Body of pancreas (tissue), 4 donors: Measurements from ENCODE around the gene GET3. TPM values are rescaled to one million over a fixed set of nuclear protein-coding genes. Genes with fewer than 3 reads are reported as not detected.

Experiments used
- ATAC-seq: fragments of 150-250 bp; one replicate; pipeline ENCODE4 v1.9.1; 2016
- DNase-seq, 4 donors: peaks; one replicate each; pipeline ENCODE4 v3.0.0-alpha.2; 2019
- H3K27ac ChIP-seq, 4 donors: fragments of 200-600 bp; sonication (generic); 1 replicate in 3 of 4; 2 replicates in 1 of 4; pipeline versions ENCODE4 v1.5.1 to v1.6.1; 2016 to 2019; ENCODE audit warnings: mild to moderate bottlenecking in 1 of 4, mixed read lengths in 1 of 4, moderate library complexity in 1 of 4
- H3K27me3 ChIP-seq, 2 donors: fragments of 200-600 bp; sonication (generic); one replicate each; pipeline ENCODE4 v1.6.0; 2016; ENCODE audit warnings: mild to moderate bottlenecking in 1 of 2
- H3K36me3 ChIP-seq, 2 donors: fragments of 200-600 bp; sonication (generic); replicated peaks in 1 of 2; 2 replicates each; pipeline ENCODE4 v1.5.1; 2016; ENCODE audit warnings: low read depth in 2 of 2; ENCODE audit not compliant: insufficient read depth in 1 of 2
- H3K4me1 ChIP-seq: fragments of 200-600 bp; sonication (generic); one replicate; pipeline ENCODE4 v1.6.0; 2016
- H3K4me3 ChIP-seq, 2 donors: fragments of 200-600 bp; sonication (generic); 1 replicate in 1 of 2; 2 replicates in 1 of 2; pipeline ENCODE4 v1.5.1; 2016 to 2019
- H3K9me3 ChIP-seq, 3 donors: fragments of 200-600 bp; sonication (generic); 1 replicate in 2 of 3; 2 replicates in 1 of 3; pipeline ENCODE4 v1.5.1; 2016
- POLR2A ChIP-seq, 3 donors: fragments of 450-650 bp; IDR thresholded peaks; one replicate each; pipeline ENCODE4 v1.6.1; 2016; ENCODE audit warnings: antibody characterized with exemption in 3 of 3, mild to moderate bottlenecking in 2 of 3
- WGBS, 2 donors: methylation state at CpG; one replicate each; pipeline ENCODE4 v1.1.5; 2017; 5-methylcytosine and 5-hydroxymethylcytosine counted together
- intact Hi-C: fragments of 100-400 bp; cut with DNase I; formaldehyde crosslinking; loops from one replicate; pipeline ENCODE4 v1.15.1; 2023
- total RNA-seq, 2 donors: library from RNA; depleted of rRNA; stranded (reverse); fragments of >200 nt; gene quantifications; one replicate each; pipeline ENCODE4 v1.1.0, GENCODE V29; 2016
- TF ChIP-seq, protein P1 (sequence below), 7 experiments: fragments of 450-650 bp in 4 of 7; fragments of 200-600 bp in 3 of 7; sonication (generic) in 3 of 7; IDR thresholded peaks; one replicate each; pipeline ENCODE4 v1.5.1; 2016 to 2019; ENCODE audit warnings: antibody characterized with exemption in 7 of 7

The GET3 gene
- total RNA-seq, 2 donors from 2014 or later: 13.2 to 22.8 TPM

GRCh38 chr19:12779162-12779993 is 42.1 kb downstream of the GET3 start:
- ATAC-seq (no peak), DNase-seq (peak in 3 of 4 donors; percentile 26 to 57 (median 36))
- Histone ChIP-seq H3K4me3 (no peak overlapping the region), H3K4me1 (peaks cover 55% of the 10 kb centered on the region), H3K27me3 (no peaks in the 10 kb centered on the region), H3K9me3 (no peaks in the 10 kb centered on the region), H3K36me3 (no peaks in the 10 kb centered on the region), H3K27ac (peak overlapping the region; percentile 87 to 100 (median 96))
- no peak for TF ChIP-seq POLR2A (IDR thresholded peaks at IDR 0.05)
- TF ChIP-seq, protein P1, sequence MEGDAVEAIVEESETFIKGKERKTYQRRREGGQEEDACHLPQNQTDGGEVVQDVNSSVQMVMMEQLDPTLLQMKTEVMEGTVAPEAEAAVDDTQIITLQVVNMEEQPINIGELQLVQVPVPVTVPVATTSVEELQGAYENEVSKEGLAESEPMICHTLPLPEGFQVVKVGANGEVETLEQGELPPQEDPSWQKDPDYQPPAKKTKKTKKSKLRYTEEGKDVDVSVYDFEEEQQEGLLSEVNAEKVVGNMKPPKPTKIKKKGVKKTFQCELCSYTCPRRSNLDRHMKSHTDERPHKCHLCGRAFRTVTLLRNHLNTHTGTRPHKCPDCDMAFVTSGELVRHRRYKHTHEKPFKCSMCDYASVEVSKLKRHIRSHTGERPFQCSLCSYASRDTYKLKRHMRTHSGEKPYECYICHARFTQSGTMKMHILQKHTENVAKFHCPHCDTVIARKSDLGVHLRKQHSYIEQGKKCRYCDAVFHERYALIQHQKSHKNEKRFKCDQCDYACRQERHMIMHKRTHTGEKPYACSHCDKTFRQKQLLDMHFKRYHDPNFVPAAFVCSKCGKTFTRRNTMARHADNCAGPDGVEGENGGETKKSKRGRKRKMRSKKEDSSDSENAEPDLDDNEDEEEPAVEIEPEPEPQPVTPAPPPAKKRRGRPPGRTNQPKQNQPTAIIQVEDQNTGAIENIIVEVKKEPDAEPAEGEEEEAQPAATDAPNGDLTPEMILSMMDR (IDR thresholded peaks at IDR 0.05): no peak
- WGBS, 2 donors: 70 to 74% methylated on average over 14 to 15 of the region's 15 CpGs
- intact Hi-C loops: no loop called here

- 0% methylated on average over 2 to 12 of the region's 12 CpGs for WGBS, 2 donors
- ATAC-seq: no peak
- Histone ChIP-seq H3K36me3 (no peaks in the 10 kb centered on the region), H3K4me1 (peaks cover 70% of the 10 kb centered on the region), H3K4me3 (no peak overlapping the region), H3K27me3 (no peaks in the 10 kb centered on the region), H3K9me3 (no peaks in the 10 kb centered on the region), H3K27ac (peak overlapping the region; percentile 78 to 100 (median 96))
- intact Hi-C loops: no loop called here
- DNase-seq: no peak
- no peak for TF ChIP-seq POLR2A (IDR thresholded peaks at IDR 0.05)
- TF ChIP-seq, protein P1 (IDR thresholded peaks at IDR 0.05): no peak
These were observed 44.8 kb downstream of the GET3 start for GRCh38 chr19:12782174-12782423.

DNA sequence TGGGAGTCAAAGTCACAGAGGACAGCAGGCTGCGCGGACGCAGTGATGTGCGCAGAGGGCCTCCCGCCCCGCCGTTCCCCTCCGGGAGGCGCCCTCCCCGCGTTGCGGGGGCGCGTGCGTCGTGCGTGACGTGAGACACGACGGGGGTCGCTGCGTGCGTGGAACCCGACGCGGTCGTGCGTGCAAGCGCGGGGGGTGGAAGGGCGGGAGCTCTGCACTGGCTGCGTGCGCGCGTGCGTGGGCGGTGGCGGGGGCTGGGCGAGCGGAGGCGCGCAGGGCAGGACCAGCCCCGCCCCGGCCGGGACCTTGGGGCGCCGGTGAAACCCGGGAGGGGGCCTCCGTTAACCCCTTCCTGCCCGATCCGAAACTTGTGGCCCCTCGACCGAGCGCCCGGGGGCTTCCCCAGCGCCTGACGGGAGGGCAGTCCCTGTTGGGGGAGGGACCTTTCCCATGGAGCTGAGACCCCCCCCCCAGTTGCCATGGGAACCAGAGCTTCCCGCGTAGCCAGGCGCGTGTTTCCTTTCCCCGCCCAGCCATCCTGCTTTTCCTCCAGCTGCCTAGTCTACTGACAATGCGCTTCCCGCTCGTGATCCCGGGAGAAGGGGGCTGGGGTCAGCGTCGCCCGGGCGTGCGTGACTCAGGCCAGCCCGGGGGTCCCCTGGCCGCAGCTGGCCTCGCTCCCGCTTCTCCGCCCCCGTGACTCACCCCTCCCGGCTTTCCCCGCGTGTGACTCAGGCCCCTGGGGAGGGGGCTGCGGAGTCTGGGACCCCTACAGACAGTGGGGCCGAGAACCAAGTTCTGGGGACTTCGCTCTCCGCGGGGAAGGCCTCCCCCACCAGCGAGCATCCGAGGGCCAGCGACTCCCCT is 45.4 kb downstream of the GET3 start:
- peaks cover 72% of the 10 kb centered on the region for H3K4me1 ChIP-seq

DNA sequence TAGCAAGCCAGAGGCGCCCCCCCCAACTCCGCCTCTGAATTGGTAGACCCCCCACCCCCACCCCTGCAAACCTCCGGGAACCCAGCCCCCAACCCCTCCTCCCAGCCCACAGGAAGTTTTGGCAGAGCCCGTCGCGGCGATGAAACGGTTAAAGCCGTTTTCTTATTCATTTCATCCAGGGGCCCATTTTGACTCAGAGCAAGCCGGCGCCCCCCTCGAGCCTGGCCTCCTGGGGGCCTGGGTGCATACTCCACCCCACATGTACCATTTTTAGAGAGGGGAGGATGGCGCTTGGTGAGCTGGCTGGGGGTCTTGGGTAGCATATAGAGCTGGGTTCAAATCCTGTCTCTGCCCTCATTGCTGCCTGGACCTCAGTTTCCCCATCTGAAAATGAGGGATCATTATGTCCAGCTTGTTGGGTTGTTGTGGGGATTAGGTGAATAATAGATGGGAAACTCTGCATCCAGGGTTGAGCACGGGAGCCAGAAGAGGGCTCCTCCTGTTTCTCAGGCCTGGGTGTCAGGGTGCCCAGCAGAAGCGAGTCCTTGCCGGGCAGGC is 46.1 kb downstream of the GET3 start:
- Histone ChIP-seq H3K27ac (peak overlapping the region; percentile 78 to 100 (median 96)), H3K4me3 (no peak overlapping the region), H3K4me1 (peaks cover 78% of the 10 kb centered on the region), H3K9me3 (no peaks in the 10 kb centered on the region), H3K27me3 (no peaks in the 10 kb centered on the region), H3K36me3 (no peaks in the 10 kb centered on the region)
- 18 to 24% methylated on average over 10 to 15 of the region's 16 CpGs for WGBS, 2 donors
- ATAC-seq (no peak), DNase-seq (no peak)
- no peak for TF ChIP-seq POLR2A (IDR thresholded peaks at IDR 0.05)
- TF ChIP-seq, protein P1 (IDR thresholded peaks at IDR 0.05): peak in 1 of 7 experiments; percentile 4
- intact Hi-C loops: no loop called here

More for the DNA sequence above, 45.4 kb downstream of the GET3 start:
- Histone ChIP-seq H3K36me3 (no peaks in the 10 kb centered on the region), H3K27ac (peak overlapping the region; percentile 78 to 100 (median 96)), H3K27me3 (no peaks in the 10 kb centered on the region), H3K9me3 (no peaks in the 10 kb centered on the region), H3K4me3 (no peak overlapping the region)
- intact Hi-C loops: no loop called here
- DNase-seq (peak; percentile 76 to 85 (median 80)), ATAC-seq (peak; percentile 36)
- 1 to 20% methylated on average over 6 to 76 of the region's 88 CpGs for WGBS, 2 donors
- TF ChIP-seq POLR2A (IDR thresholded peaks at IDR 0.05): peak; percentile 48 to 78 (median 58)
- TF ChIP-seq, protein P1 (IDR thresholded peaks at IDR 0.05): peak in 3 of 7 experiments; percentile 1 to 19 (median 11)
